Measurements from ENCODE around the gene CAPN1.
"Not testable (repeated sequence)": the region's sequence is repeated elsewhere in the genome, so short reads cannot be mapped to it uniquely, and the experiment has no call there.

CAPN1 gene

GRCh38 chr11:65163684-65164083 lies 18.0 kb upstream of the CAPN1 start:
- no peak for DNase-seq

- no peak for DNase-seq
Measured at GRCh38 chr11:65165410-65166317, 16.1 kb upstream of the CAPN1 start.

GRCh38 chr11:65166893-65167292 lies 14.8 kb upstream of the CAPN1 start:
- no peak for DNase-seq

GRCh38 chr11:65167656-65168055 lies 14.1 kb upstream of the CAPN1 start:
- no peak for DNase-seq

- DNase-seq: no peak
Measured at GRCh38 chr11:65169164-65169641, 12.5 kb upstream of the CAPN1 start.

- DNase-seq: no peak
Measured at GRCh38 chr11:65170058-65170534, 11.6 kb upstream of the CAPN1 start, which contains the start of gene SPDYC. TSS of gene SPDYC (plus strand) at chr11:65170233. CDS start at chr11:65171358, 1,125 bp downstream.

GRCh38 chr11:65172600-65172999 lies 9.1 kb upstream of the CAPN1 start:
- no peak for DNase-seq

- DNase-seq: not testable (repeated sequence)
Measured at GRCh38 chr11:65174571-65175010, 7.1 kb upstream of the CAPN1 start.

GRCh38 chr11:65180877-65181568 lies 705 bp upstream of the CAPN1 start:
- peak; percentile 36 for DNase-seq

- DNase-seq: no peak
Measured at GRCh38 chr11:65182258-65183170, 786 bp downstream of the CAPN1 start.

- DNase-seq: no peak
Measured at GRCh38 chr11:65183201-65183891, 1.6 kb downstream of the CAPN1 start.

- no peak for DNase-seq
Measured at GRCh38 chr11:65184146-65184545, 2.4 kb downstream of the CAPN1 start.

- DNase-seq: no peak
Measured at GRCh38 chr11:65185171-65185570, 3.4 kb downstream of the CAPN1 start.

- DNase-seq: no peak
Measured at GRCh38 chr11:65185869-65186341, 4.2 kb downstream of the CAPN1 start.

GRCh38 chr11:65186701-65187100 lies 5.0 kb downstream of the CAPN1 start:
- no peak for DNase-seq

- DNase-seq: no peak
Measured at GRCh38 chr11:65187146-65187675, 5.5 kb downstream of the CAPN1 start.

GRCh38 chr11:65187971-65188461 lies 6.3 kb downstream of the CAPN1 start:
- no peak for DNase-seq

GRCh38 chr11:65188486-65188885 lies 6.8 kb downstream of the CAPN1 start:
- no peak for DNase-seq

GRCh38 chr11:65189191-65189590 lies 7.5 kb downstream of the CAPN1 start:
- no peak for DNase-seq

- no peak for DNase-seq
Measured at GRCh38 chr11:65194564-65194963, 12.8 kb downstream of the CAPN1 start.

GRCh38 chr11:65204143-65204542 lies 22.4 kb downstream of the CAPN1 start:
- DNase-seq: no peak

All from NCI-H1092 (cell line).